GM10266 (cell line): Measurements from ENCODE around the gene BMPER.

Source experiments
- DNase-seq: peaks from one replicate; pipeline ENCODE4 v3.0.0; 2012; ENCODE audit errors: extremely low spot score
- TF ChIP-seq, protein P1 (sequence below): IDR thresholded peaks from 2 replicates; pipeline ENCODE4 v1.5.1; 2012; ENCODE audit warnings: mild to moderate bottlenecking, low read depth; ENCODE audit not compliant: control insufficient read depth, insufficient read depth; ENCODE audit errors: missing control alignments

The BMPER gene

DNA sequence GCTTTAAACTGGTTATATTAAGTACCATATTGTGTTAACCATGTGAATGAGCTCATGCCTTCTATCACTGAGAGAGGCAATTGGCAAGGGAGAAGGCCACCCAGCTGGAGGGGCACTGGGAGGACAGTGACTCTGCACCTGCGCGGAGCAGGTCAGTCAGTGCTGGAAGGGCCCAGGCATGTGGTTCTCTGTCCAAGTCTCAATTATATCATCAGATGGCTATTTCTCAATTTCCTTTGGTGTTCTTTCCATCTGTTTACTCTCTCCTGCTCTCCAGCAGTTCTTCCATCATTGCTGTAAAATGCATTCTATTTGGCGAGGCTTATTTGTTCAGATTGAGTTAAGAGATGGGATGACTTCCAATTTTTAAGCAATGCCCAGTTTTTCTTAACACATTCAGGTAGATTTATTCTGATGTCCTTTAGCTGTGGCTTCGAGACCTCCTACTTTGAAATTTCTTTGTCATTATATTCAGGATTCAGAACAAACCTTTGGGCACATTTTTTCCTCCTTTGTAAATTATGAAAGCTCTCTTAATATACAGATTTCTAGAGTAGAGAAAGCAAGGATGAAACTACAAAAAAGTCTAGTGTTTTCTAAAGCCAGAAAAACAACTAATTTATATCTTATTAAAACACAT is 159.3 kb downstream of the BMPER start:
- no peak for DNase-seq
- TF ChIP-seq, protein P1, sequence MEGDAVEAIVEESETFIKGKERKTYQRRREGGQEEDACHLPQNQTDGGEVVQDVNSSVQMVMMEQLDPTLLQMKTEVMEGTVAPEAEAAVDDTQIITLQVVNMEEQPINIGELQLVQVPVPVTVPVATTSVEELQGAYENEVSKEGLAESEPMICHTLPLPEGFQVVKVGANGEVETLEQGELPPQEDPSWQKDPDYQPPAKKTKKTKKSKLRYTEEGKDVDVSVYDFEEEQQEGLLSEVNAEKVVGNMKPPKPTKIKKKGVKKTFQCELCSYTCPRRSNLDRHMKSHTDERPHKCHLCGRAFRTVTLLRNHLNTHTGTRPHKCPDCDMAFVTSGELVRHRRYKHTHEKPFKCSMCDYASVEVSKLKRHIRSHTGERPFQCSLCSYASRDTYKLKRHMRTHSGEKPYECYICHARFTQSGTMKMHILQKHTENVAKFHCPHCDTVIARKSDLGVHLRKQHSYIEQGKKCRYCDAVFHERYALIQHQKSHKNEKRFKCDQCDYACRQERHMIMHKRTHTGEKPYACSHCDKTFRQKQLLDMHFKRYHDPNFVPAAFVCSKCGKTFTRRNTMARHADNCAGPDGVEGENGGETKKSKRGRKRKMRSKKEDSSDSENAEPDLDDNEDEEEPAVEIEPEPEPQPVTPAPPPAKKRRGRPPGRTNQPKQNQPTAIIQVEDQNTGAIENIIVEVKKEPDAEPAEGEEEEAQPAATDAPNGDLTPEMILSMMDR: no peak

DNA sequence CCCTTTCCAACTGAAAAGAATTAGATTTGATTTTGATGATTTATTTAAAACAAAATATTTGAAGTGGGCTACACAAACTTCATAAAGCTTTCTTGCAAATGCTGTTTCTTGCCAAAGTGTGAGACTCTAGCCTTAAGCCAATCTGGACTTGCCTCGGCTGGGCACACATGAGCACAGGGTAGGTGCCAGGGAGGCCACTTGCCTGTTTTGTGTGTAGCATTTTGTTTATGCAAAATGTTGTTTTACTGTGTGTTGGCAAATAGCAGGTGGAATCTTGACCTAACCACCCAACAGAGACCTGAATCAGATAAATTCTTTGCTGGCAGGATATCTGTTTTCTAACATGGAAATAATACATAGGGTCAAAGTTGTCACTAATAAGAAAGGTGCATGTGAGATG is 161.1 kb downstream of the BMPER start:
- no peak for DNase-seq

DNA sequence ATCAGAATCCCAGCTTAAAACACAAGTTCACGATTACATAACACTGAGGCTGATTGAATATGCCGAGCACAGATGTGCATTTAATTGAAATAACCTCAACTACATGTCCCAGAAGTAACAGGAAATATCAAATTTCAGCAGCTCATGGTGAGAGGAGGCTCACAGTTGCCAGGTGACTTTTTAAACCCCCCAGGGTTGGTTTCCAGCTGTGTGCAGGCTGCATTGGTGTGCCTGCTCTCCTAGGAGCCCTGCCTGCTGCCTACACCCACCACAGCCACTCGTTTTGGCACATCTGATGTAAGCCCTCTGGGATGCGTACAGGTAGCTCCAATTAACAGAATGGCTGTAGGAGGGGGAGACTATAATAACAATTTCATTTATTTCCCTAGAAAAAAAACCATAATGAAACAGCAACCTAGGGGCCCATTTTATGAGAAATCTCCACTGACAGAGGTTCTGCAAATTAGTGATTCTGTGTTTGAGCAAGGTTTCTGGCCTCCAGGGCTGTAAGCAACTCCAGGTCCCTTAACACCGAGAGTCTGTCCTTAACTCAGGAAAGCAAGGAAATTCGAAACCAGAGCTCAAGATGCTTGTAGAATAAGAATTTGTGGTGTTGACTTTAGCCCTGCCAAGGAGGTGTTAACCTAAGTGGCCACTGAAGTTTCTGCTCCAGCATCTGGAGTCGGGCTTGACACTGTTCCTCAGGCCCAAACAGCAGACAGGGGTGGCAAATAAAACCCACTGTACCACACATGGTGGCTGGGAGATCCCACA is 161.9 kb downstream of the BMPER start:
- no peak for DNase-seq
- TF ChIP-seq, protein P1: no peak

More for the DNA sequence above, 161.1 kb downstream of the BMPER start:
- TF ChIP-seq, protein P1: no peak

DNA sequence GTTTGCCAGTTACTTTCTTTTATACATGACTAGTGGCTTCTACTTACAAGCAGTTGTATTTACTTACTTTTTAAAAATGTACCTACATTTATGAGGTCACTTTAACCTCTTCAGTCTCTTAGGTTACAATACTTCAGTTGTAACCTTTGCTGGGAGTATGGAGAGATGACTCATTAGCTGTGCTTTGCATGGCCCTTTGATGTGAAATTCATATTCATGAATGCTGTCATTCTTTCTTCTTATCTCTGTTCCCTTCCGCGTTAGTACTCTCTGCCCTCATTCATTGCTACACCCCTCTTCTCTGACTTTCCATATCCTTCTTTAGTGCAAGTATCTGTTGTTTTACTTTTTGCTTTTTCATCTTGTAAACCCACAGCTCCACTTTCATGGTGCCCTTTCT is 164.3 kb downstream of the BMPER start:
- DNase-seq: no peak
- TF ChIP-seq, protein P1: no peak

DNA sequence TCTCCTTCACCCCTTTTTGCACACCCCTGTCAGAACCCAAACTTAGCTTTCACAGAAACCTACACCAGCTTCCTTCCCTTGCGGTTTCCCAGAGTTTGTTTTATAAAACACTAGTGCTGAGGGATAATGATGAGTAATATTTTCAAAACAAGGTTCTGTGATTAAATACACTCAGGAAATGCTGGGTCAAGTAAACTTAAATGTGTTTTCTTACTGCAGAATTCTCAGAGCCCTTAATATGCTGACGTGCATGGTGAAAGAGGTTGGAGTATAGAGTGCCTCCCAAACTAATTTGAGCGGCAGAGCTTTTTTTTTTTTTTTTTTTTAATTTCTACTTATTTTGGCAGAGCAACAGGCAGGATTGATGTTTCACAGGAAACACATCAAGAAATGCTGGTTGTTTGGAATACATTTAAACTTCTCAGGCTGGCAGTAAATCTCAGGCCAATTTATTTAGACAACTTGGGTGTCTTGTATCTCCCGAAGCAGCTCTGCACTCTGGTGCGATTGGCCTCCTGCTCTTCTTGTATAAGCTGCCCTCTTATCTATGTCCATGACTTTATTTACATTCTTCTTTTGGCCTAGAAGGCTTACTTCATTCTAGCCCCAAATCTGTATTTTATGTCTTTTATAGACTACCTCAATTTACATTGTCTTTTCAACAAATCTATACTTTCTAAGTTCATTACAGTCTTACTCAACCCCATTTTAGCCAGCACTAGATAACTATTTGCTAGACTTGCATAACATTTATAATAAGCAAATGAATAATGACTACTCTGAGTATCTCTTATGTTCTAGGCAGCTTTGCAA is 165.4 kb downstream of the BMPER start:
- no peak for DNase-seq
- TF ChIP-seq, protein P1: no peak

DNA sequence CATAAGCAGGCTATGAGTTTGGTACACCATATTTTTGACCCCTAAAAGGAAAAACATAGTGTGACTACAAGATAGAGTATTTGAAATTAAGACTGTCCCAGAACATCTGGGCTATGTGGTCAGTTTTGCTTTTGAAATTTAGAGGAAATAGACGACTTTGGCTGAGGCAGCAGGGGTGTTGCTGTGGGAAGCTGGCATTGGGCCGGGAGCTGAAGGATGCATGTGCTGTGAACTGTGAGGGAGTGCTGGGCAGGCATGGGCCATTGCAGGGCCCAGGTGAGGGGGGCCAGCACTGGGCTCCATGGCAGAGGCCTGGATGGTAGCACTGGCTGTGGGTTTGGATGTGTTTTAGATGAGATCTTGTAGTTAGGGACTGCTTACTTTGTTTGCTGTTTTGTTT is 168.3 kb downstream of the BMPER start:
- TF ChIP-seq, protein P1: no peak
- DNase-seq: no peak

DNA sequence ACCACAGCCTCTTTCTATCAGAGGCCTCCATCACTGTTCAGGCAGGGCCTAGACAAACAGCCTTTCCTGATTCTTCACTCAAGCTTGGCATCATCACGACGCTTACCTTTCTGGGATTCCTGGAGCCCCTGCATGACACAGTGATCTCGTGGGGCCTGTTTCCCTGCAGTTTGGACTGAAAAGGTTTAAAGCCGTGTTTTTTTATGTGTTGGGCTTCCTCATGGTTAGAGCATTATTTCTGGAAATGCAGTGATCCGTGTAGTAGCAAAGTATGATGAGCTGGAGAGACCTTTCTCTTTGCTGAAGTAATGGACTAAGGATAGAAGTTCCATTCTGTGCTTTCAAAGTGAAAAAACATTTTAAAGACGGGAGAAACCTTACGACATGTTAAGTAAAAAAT is 169.1 kb downstream of the BMPER start:
- TF ChIP-seq, protein P1: no peak
- DNase-seq: no peak
